Ramos (cell line): ENCODE data around the gene UBAP1.
"Not testable (repeated sequence)": the region's sequence is repeated elsewhere in the genome, so short reads cannot be mapped to it uniquely, and the experiment has no call there.

Experiments
- in situ Hi-C: fragments of 300-500 bp; cut with MboI; formaldehyde crosslinking; loops from one replicate; pipeline ENCODE4 v1.14.3; 2022; ENCODE audit warnings: low sequenced_read_pairs; ENCODE audit not compliant: unreplicated experiment

The UBAP1 gene

DNA sequence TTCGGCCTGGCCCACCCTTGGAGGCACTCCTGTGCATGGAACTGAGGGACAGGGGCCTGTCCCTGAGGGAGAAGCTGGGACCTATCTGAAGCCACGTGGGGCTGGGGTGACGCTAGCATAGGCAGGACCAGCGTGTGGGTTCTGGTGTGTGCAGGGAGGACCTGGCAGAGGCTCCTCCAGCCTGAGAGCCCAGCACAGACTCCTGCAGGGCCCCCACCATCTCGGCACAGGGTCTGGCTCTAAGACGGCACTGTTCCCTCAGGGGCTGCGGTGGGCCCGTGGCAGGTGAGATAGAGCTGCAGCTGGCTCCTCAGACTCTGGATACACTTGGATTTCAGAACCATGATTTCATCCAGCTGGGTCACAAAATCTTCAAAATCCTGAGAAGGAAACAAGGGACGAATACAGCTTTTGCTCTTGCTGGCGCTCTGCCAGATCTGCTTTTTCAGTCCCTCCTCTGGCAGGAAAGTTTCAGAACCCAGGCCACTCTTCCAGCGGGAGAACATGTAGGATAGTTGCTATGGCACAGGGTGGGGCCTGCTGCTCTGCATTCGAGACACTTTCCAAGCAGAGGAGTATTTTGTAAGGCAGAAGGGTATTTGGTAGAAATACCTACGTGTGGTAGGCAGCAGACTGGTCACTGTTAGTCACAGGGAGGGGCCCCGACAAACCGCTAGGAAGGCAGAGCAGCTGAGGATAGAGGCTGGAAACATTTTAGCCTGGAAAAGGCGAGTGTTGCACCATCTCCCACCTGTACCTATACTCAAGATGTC, 75.5 kb downstream of the UBAP1 start:
- in situ Hi-C loops, result no loop called here

DNA sequence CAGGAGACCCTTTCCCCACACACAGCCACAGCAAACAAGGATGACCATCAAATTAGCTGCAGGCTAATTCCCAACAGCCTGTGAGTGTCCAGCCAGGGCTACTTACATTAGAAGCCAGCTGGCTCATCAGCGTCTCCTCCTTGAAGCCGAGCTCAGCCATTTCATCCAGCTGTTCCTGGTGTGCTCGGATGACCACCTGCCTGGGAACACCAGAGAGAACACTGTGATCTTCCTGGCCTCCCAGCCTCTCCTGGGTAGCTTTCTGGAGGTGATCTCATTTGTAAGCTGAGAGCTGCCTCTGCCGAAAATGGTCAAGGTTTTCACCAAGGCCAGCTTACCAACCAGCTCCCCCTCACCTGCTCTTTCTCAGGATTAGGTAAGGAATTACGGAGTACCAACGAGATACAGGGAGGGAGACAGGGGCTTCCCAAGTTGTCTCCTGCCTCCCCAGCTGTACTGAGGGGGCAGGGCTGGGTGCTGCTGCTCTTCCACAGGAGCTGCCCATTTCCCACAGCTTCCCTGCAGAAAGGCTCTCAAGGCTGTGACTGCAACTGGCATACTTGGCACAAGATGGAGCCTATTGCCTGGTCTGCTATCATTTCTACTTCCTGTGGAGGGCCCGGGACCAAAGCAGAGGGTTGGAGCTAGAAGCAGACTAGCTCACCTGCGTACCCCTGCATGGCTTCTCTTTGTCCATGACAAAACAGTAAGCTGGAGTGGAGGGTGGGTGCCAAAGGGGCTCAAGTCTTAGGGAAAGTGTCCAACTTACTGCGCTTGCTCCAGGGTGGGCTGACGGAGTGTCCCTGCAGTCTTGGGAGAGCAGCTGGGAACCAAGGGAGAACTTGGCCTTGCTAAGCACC, 76.4 kb downstream of the UBAP1 start:
- in situ Hi-C loops, result no loop called here

DNA sequence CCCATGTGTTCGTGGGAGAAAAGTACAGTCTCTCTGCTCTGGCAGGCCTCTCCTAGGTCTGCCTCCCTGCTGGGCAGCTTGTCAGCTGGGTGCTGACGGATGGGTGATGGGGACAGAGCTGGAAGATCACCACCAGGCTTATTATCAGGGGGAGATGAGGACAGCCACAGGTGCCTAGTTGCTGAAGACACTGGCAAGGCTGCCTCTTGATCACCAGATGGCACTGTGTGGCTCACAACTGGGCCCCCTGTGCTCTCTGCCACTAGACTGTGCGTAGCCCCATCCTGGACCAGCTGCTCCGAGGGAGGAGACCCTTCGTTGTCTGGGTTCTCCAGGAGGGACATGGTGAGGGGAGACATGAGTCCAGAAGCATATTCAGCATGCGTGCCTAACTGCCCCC, 77.3 kb downstream of the UBAP1 start:
- in situ Hi-C loops, result no loop called here

DNA sequence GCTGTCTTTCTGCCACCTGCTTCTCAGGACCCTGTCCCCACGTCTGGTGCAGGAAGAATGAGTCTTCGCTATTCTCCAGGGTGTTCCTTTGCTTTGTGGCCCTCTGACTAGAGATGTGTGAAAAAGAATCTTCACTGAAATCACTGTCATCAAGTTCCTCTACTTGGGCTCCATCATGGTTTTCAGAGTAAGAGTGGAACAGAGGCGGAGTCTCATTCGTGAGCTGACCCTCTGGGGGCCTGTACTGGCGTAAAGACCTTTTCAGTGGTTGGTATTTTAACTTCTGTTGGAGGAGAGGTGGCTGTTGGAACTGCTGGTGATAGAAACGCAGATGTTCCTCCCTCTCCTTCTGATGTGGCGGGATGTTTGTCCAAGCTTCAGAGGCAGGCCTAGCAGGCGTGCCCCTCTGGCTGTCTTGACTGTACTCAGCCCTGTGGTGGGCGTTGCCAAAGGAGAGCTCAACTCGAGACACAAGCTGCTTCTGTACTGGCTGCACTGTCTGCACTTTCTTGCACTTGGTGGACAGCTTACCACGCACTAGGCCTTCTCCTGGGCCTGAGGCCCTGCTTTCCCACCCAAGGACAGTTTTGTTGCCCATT, 78.2 kb downstream of the UBAP1 start:
- in situ Hi-C loops, result no loop called here

DNA sequence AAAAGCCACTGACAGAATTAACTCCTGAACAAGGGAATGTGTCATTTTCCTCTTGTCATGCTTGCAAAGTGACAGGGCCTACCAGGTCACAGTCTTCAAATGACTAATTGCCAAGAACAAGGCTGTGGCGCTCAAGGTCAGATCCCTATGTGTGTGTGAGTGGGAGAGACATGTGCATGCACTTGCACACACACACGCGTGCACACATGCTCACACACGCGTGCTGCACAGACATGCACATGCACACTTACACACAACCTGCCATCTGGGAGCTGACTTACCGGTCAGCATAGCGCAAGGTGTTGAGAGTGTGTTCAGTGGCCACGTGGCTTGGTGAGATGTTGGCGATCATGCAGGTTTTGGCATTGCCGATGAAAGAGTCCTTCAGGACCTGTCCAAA, 80.5 kb downstream of the UBAP1 start:
- in situ Hi-C loops, result no loop called here

DNA sequence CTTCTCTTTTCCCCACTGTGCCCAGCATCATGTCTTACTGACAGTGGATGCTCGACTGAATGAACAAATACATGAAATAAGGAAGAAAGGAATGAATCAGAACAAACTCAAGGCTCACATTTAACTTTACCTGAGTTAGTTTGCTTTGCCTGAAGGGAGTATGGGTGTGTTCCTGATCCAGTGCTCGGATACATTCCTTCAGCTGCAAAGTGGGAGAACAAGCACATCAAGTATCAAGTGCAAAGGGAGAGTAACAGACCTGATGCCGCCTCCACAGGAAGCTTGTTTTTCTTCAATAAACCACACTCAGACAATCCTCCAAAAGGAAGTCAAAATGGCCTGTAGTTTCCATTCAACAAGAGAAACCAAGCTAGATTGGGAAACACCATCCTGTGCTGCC, 84.1 kb downstream of the UBAP1 start:
- in situ Hi-C loops, result no loop called here

DNA sequence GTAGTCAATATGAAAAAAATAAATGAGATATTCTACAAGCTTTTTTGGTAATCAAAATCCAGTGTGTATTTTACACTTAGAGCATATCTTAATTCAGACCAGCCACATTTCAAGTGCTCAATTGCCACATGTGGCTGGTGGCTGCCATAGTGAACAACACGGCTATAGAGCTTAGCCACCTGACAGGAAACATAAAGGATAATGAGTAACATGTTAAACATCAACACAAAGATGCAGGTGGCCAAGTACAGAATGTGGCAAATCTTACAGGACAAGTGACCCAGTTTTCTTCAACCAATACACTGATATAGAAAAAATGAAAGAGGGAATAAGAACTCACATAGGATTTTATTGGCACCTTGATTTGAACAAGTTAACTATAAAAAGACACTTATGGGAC, 88.8 kb downstream of the UBAP1 start:
- in situ Hi-C loops, result no loop called here

DNA sequence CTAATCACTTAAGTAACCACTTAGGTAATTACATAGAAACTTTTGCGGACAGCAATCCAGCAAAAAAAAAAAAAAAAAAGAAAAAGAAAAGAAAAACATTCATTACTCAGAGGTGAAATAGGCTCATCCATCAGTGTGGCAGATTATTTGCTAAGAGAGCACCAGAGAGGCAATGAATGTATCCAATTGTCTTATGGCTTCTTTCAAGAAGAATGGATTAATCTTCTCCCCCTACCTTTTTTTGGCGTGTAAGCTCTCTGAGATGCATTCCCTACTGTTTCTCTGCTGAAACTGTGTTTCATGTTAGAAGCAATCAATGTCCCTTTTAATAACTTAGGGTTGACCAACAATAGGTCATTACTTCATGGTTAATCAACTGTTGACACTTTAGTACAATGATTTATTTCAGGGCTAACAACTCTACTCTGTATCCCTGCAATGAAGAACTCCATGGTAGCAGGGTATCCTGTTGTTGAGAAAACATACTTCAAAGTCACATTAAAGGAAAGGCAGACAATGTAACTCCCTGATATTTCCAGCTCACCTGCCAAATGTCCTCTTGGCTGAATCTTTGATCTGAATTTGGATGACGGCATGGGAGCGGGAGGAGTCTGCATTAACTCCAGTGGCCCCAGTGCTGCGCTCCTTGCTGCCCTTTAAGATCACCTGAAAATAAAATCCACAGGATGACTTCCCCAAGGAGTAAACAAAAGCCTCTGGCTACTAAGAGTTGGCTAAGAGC, 92.6 kb downstream of the UBAP1 start:
- in situ Hi-C loops, result no loop called here

DNA sequence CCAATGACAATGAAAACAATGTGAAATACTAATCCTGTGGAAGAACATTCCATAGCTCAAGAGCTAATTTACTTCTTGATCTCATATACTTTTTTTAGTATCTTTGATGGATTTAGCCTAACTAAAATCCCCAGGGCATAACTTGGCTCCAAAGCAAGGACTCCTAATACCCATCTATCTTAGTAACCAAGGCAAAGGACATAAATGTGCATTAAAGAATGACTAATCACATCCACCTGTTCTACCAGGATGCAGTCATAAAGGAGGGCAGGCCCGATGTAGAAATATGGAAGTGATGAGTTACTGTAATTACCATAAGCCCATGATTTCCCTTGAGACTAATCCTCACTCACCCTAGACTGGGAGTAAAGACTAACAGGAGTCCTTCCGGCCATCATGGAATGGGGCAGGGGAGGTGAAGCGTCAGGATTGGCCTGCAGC, 93.3 kb downstream of the UBAP1 start:
- in situ Hi-C loops, result no loop called here

DNA sequence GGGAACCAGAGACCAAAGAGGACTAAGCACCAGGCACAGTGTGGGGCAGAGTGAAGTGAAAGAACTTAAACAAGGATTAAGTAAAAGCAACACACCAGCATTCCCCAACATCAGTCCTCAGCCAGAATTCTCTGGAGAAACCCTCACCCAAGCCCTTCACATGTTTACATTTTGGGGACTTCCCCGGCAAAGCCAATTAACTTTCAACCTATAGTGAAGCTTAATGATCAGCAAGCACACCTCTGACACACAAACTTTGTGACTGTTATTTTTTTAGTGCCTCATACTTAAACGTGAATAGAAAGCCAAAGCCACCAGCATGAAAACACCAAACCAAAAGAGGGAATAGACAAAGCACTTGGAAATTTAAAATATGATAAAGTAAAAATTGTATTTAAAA, 94.7 kb downstream of the UBAP1 start:
- in situ Hi-C loops, result not testable (repeated sequence)

DNA sequence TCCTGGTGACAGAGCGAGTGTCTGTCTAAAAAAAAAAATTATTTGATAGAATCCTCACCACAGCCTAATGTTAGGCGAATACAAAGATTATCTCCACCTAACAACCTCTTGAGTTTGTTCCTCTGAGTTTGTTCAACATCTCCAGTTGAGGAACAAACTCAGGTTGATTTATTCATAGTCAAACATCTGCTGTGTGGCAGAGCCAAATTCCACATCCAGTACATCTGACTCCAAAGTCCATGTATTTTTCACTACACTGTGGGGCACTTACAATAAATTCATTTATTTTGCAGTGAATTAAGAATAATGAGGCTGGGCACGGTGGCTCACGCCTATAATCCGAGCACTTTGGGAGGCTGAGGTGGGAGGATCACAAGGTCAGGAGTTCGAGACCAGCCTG, 97.0 kb downstream of the UBAP1 start:
- in situ Hi-C loops, result no loop called here

DNA sequence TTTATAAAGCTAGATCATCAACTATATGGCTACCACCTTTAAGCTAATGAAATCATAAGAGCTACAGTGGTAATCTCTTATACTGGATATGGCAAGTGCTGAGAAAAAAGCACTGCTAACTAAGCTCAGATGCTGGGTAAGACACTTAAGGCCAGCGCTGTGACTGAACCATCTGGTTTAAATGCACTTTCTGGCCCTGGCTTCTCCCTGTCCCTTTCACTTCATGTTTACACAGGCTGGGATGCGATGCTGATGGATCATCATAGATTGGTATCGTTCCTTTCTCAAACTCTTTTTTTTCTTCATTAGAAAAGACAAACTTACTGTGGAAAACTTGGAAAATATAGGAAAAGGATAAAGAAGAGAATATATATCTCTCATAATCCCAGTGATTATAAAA, 97.9 kb downstream of the UBAP1 start:
- in situ Hi-C loops, result no loop called here

DNA sequence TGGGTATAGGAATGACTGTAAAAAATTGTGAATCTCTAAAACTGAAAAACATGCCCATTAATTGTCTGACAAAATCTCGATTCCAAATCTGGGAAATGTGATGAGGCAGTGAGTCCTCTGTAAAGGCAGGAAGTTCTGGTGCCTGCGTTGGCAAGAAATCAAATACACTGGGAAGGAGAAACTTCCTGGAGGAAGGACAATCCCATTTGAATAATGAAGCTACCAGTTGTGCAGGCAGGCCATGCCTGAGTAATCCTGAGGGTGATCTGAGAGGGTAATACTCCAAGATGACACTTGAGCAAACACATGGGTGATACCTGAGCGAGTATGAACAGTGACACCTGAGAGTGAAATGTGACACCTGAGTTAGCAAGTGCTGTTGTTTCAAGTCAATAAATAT, 100.6 kb downstream of the UBAP1 start:
- in situ Hi-C loops, result no loop called here

DNA sequence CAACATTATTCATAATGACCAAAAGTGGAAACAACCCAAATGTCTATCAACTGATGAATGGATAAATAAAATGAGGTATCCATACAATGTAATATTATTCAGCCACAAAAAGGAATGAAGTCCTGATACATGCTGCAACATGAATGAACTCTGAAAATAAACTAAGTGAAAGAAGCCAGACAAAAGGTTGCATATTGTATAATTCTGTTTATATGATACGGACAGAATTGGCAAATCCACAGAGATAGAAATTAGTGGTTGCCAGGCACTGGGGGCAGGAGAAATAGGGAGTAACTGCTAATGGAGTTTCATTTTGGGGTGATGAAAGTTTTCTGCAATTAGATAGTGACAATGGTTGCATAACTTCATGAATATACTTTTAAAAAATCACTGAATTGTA, 103.3 kb downstream of the UBAP1 start:
- in situ Hi-C loops, result no loop called here

DNA sequence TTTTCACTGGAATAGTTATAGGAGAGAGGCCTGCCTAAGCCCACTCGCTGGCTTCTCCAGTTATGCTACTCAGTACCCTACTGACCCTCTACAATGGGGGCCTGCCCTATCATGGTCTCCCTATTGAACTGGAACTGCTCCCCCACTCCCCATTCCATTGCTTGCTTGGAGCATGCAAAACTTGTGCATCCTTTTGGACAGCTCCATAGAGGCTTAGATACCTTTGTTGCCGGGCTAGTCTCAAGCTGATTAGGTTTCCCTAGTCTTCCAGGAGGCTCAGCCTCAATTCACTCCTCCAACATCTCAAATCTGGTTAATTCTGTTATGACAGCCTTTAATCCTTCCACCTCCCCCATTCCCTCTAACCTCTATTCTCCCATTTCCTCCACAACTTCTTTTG, 110.3 kb downstream of the UBAP1 start:
- in situ Hi-C loops, result no loop called here

DNA sequence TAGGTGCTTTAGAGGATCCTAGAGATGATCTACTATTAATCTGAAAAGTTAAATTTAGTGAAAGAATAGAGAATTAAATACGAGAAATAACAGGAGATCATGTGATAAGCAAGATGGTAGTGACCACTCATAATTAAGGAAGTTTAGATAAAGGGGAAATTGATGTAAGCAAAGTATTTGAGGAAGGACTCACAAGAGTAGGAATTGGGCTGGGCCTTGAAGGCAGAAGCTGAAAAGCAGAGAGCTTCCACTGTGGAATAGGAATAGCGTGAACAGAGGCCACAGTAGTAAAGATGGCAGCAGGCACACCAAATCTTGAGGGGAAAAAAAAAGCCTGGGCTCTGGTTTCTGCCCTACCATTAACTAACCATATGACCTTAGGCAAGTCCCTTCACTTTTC, 112.2 kb downstream of the UBAP1 start:
- in situ Hi-C loops, result no loop called here

DNA sequence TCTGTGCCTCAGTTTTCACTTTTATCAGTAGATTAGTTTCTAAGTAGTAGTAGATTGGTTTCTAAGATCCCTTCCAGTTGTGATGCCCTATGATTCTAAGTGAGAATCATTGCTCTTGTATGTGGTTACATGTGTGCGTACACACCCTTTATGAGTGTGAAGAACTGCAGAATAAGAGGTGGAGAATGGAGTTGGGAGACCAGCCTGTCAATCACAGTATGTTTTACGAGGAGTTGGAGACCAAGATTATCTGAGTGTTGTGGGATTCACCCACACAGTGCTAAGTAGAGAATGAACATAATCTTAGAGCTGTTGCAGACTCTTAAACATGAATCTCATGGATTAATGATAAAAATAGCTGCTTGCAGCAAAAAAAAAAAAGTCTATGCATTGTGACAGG, 112.6 kb downstream of the UBAP1 start:
- in situ Hi-C loops, result no loop called here

DNA sequence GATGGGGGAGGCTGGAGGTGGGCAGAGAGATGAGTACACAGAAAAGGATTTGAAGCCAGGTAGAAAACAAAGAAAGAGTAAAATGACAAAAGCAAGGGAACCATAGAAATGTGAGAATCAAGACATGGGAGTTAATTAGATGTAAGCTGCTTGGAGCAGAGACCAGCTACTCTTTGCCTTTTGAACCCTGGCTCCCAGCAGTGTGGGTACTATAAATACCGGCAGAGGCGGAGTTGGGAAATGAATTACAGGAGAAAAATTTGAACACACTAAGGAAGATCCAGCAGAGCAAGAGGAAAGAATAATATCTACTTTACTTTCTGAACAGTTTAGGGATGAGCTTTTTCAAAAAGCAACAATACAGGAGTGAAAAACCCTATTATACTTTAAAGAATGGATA, 113.7 kb downstream of the UBAP1 start:
- in situ Hi-C loops, result no loop called here

DNA sequence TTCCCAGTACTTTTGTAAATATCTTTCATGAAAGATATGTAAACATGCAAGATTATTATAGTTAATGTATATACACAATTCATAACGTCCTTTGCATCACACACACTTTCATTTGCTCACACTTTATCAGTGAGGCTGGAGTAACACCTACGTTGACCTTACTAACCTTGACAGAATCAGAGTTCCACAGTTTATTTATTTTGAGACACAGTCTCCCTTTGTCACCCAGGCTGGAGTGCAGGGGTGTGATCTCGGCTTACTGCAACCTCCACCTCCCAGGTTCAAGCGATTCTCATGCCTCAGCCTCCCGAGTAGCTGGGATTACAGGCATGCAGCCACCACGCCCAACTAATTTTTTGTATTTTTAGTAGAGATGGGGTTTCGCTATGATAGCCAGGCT, 122.2 kb downstream of the UBAP1 start:
- in situ Hi-C loops, result loop anchor here (25.0 kb wide), 1 partner anchor 89 kb away; no protein-coding TSS in a partner anchor
